Smooth muscle cell (in vitro differentiated cells): Measurements from ENCODE around the gene MXD4. TPM values are rescaled to one million over a fixed set of nuclear protein-coding genes. Genes with fewer than 3 reads are reported as not detected.
"Not testable (repeated sequence)": the region's sequence is repeated elsewhere in the genome, so short reads cannot be mapped to it uniquely, and the experiment has no call there.

Experiments
- DNase-seq: peaks from one replicate; lab custom pipeline; 2025; ENCODE audit not compliant: unreplicated experiment; lab: John Stamatoyannopoulos, UW
- H2AFZ ChIP-seq: fragments of 200-600 bp; sonication (generic); 2 replicates; pipeline ENCODE4 v1.6.0; 2016; ENCODE audit warnings: antibody characterized with exemption, low read depth, mild to moderate bottlenecking
- H3F3A ChIP-seq: fragments of 200-600 bp; sonication (generic); 2 replicates; pipeline ENCODE4 v1.6.0; 2017; ENCODE audit warnings: antibody characterized with exemption, low read depth
- H3K27ac ChIP-seq: fragments of 200-600 bp; sonication (generic); 2 replicates; pipeline ENCODE4 v1.5.1; 2016; ENCODE audit warnings: low read depth, mild to moderate bottlenecking
- H3K27me3 ChIP-seq: fragments of 200-600 bp; sonication (generic); 2 replicates; pipeline ENCODE4 v1.6.1; 2016; ENCODE audit warnings: low read depth, mild to moderate bottlenecking
- H3K36me3 ChIP-seq: fragments of 200-600 bp; sonication (generic); 2 replicates; pipeline ENCODE4 v1.5.1; 2016; ENCODE audit warnings: low read depth
- H3K4me1 ChIP-seq: fragments of 200-600 bp; sonication (generic); 2 replicates; pipeline ENCODE4 v1.5.1; 2016; ENCODE audit warnings: low read depth
- H3K4me2 ChIP-seq: fragments of 200-600 bp; sonication (generic); 2 replicates; pipeline ENCODE4 v1.6.0; 2016; ENCODE audit warnings: mild to moderate bottlenecking
- H3K4me3 ChIP-seq: fragments of 200-600 bp; sonication (generic); 2 replicates; pipeline ENCODE4 v1.5.1; 2016; ENCODE audit warnings: mild to moderate bottlenecking
- H3K79me2 ChIP-seq: fragments of 200-600 bp; sonication (generic); 2 replicates; pipeline ENCODE4 v1.6.0; 2016; ENCODE audit warnings: low read depth, mild to moderate bottlenecking
- H3K9ac ChIP-seq: fragments of 200-600 bp; sonication (generic); 2 replicates; pipeline ENCODE4 v1.6.0; 2016; ENCODE audit warnings: low read depth
- H3K9me3 ChIP-seq: fragments of 200-600 bp; sonication (generic); replicated peaks from 2 replicates; pipeline ENCODE4 v1.5.1; 2016; ENCODE audit warnings: low read depth
- H4K20me1 ChIP-seq: fragments of 200-600 bp; sonication (generic); 2 replicates; pipeline ENCODE4 v1.6.0; 2016; ENCODE audit warnings: low read depth
- CTCF ChIP-seq: fragments of 200-600 bp; sonication (generic); IDR thresholded peaks from 2 replicates; pipeline ENCODE4 v1.5.1; 2017; ENCODE audit warnings: borderline replicate concordance, mild to moderate bottlenecking, antibody characterized with exemption; ENCODE audit not compliant: insufficient read depth, poor library complexity, severe bottlenecking
- WGBS: methylation state at CpG from one replicate; pipeline ENCODE4 v1.1.7; 2016; ENCODE audit warnings: low lambda C conversion rate; 5-methylcytosine and 5-hydroxymethylcytosine counted together
- polyA plus RNA-seq: library from polyadenylated mRNA; unstranded; fragments of >200 nt; fragmentation: Nextera tagmentation; extraction: Ambion mirVana; gene quantifications from 2 replicates; pipeline ENCODE4 v1.2.1, GENCODE V29; 2016
- total RNA-seq: library from RNA; depleted of rRNA; stranded (reverse); fragments of >200 nt; gene quantifications from 2 replicates; pipeline ENCODE4 v1.2.3, GENCODE V29; 2014

The MXD4 gene
- total and polyA plus RNA-seq, 2 experiments from 2014 or later = 26.8 to 81.8 TPM

GRCh38 chr4:2236944-2237666, 24.8 kb downstream of the MXD4 start:
- 64% methylated on average over 3 of the region's 3 CpGs for WGBS
- Histone ChIP-seq H3K9ac (no peak overlapping the region), H3K4me3 (no peak overlapping the region), H4K20me1 (peaks cover 42% of the 10 kb centered on the region), H3K27ac (no peak overlapping the region), H3K36me3 (peaks cover 4% of the 10 kb centered on the region), H3K4me1 (peaks cover 25% of the 10 kb centered on the region), H3K27me3 (no peaks in the 10 kb centered on the region), H3K4me2 (no peak overlapping the region), H3K79me2 (peaks cover 43% of the 10 kb centered on the region), H3K9me3 (no peaks in the 10 kb centered on the region), H3F3A (no peaks in the 10 kb centered on the region), H2AFZ (no peak overlapping the region)
- DNase-seq = no peak
- TF ChIP-seq CTCF = no peak

GRCh38 chr4:2231082-2231481, 30.8 kb downstream of the MXD4 start:
- H3K4me1 ChIP-seq = no peaks in the 10 kb centered on the region
- no peaks in the 10 kb centered on the region for H3K79me2 ChIP-seq
- no peak overlapping the region for H3K9ac ChIP-seq
- no peak for DNase-seq
- H3K9me3 ChIP-seq = no peaks in the 10 kb centered on the region
- peaks cover 4% of the 10 kb centered on the region for H3K36me3 ChIP-seq
- no peak overlapping the region for H3K27ac ChIP-seq
- no peak for TF ChIP-seq CTCF
- no peak overlapping the region for H3K4me2 ChIP-seq
- no peaks in the 10 kb centered on the region for H3F3A ChIP-seq
- no peaks in the 10 kb centered on the region for H3K27me3 ChIP-seq
- peaks cover 8% of the 10 kb centered on the region for H4K20me1 ChIP-seq
- no peak overlapping the region for H3K4me3 ChIP-seq
- WGBS = over 99% methylated on average over 6 of the region's 6 CpGs
- no peak overlapping the region for H2AFZ ChIP-seq

GRCh38 chr4:2226261-2226660, 35.6 kb downstream of the MXD4 start:
- no peaks in the 10 kb centered on the region for H3K4me1 ChIP-seq
- no peaks in the 10 kb centered on the region for H3K36me3 ChIP-seq
- TF ChIP-seq CTCF = no peak
- no peak overlapping the region for H3K9ac ChIP-seq
- H3K27ac ChIP-seq = no peak overlapping the region
- H3K79me2 ChIP-seq = no peaks in the 10 kb centered on the region
- H4K20me1 ChIP-seq = no peaks in the 10 kb centered on the region
- no peaks in the 10 kb centered on the region for H3K27me3 ChIP-seq
- no peaks in the 10 kb centered on the region for H3K9me3 ChIP-seq
- H3F3A ChIP-seq = no peaks in the 10 kb centered on the region
- no peak for DNase-seq
- H3K4me3 ChIP-seq = no peak overlapping the region
- no peak overlapping the region for H3K4me2 ChIP-seq
- no peak overlapping the region for H2AFZ ChIP-seq
- WGBS = 90% methylated on average over 2 of the region's 2 CpGs

GRCh38 chr4:2222838-2223237, 39.1 kb downstream of the MXD4 start:
- TF ChIP-seq CTCF = no peak
- no peak overlapping the region for H3K27ac ChIP-seq
- H4K20me1 ChIP-seq = peaks cover 11% of the 10 kb centered on the region
- H3K79me2 ChIP-seq = no peaks in the 10 kb centered on the region
- H3K9me3 ChIP-seq = no peaks in the 10 kb centered on the region
- no peak overlapping the region for H3K4me2 ChIP-seq
- H3K4me1 ChIP-seq = no peaks in the 10 kb centered on the region
- peaks cover 3% of the 10 kb centered on the region for H3F3A ChIP-seq
- H3K4me3 ChIP-seq = no peak overlapping the region
- no peak overlapping the region for H2AFZ ChIP-seq
- 90% methylated on average over 2 of the region's 2 CpGs for WGBS
- H3K9ac ChIP-seq = no peak overlapping the region
- no peak for DNase-seq
- H3K27me3 ChIP-seq = no peaks in the 10 kb centered on the region
- no peaks in the 10 kb centered on the region for H3K36me3 ChIP-seq

- not testable (repeated sequence) for H3K9me3 ChIP-seq, H3K4me3 ChIP-seq, DNase-seq, H3K79me2 ChIP-seq, H3F3A ChIP-seq, H3K27me3 ChIP-seq, H3K4me2 ChIP-seq, H3K27ac ChIP-seq, H3K9ac ChIP-seq, H3K36me3 ChIP-seq, H2AFZ ChIP-seq, H3K4me1 ChIP-seq
- WGBS = 46% methylated on average over 4 of the region's 4 CpGs
- peaks cover 11% of the 10 kb centered on the region for H4K20me1 ChIP-seq
Measured at GRCh38 chr4:2221378-2221777, 40.5 kb downstream of the MXD4 start.
